H1 (cell line): Measurements from ENCODE around the gene ING5. TPM values are rescaled to one million over a fixed set of nuclear protein-coding genes. Genes with fewer than 3 reads are reported as not detected.
A peak's percentile ranks its signal among the peaks of the same experiment; 100 is the strongest.

Source experiments
- CTCF ChIA-PET: fragments of 300-600 bp; sonication (Branson Sonifier 250); formaldehyde crosslinking; loops from one replicate; lab custom pipeline; 2021; ENCODE audit not compliant: partially characterized antibody; lab: Charles Lee
- POLR2A ChIA-PET: fragments of 300-600 bp; sonication (Branson Sonifier 250); formaldehyde crosslinking; loops from one replicate; lab custom pipeline; 2021; ENCODE audit warnings: inconsistent platforms; ENCODE audit not compliant: partially characterized antibody; lab: Charles Lee
- DNase-seq, 2 experiments: peaks; one replicate each; pipeline versions ENCODE4 v3.0.0 to v3.0.0-alpha.2; 2010 to 2022; ENCODE audit warnings: low spot score in 2 of 2, low read depth in 1 of 2, mixed read lengths in 1 of 2
- FAIRE-seq: peaks from 2 replicates; lab custom pipeline; 2011; peaks lifted over from hg19 to GRCh38; lab: Jason Lieb, UNC
- H2AFZ ChIP-seq: 2 replicates; pipeline ENCODE4 v1.8.1; 2012; ENCODE audit warnings: low read length, inconsistent platforms
- H2AK5ac ChIP-seq: 2 replicates; pipeline ENCODE4 v1.6.1; 2013; ENCODE audit warnings: low read depth, low read length
- H2BK120ac ChIP-seq: replicated peaks from 2 replicates; pipeline ENCODE3; 2013; ENCODE audit warnings: low read depth, low read length, inconsistent platforms
- H2BK12ac ChIP-seq: 2 replicates; pipeline ENCODE4 v1.6.1; 2013; ENCODE audit warnings: low read depth, low read length
- H2BK15ac ChIP-seq: 2 replicates; pipeline ENCODE4 v1.6.1; 2013; ENCODE audit warnings: low read length
- H2BK20ac ChIP-seq: 2 replicates; pipeline ENCODE4 v1.6.1; 2013; ENCODE audit warnings: low read length
- H2BK5ac ChIP-seq: 2 replicates; pipeline ENCODE4 v1.6.1; 2013; ENCODE audit warnings: low read depth, low read length
- H3K14ac ChIP-seq: 2 replicates; pipeline ENCODE4 v1.6.1; 2013; ENCODE audit warnings: inconsistent platforms; ENCODE audit not compliant: insufficient read length
- H3K18ac ChIP-seq: 2 replicates; pipeline ENCODE4 v1.6.1; 2013; ENCODE audit warnings: low read length; ENCODE audit errors: extremely low read depth
- H3K23ac ChIP-seq: 2 replicates; pipeline ENCODE4 v1.6.1; 2013; ENCODE audit warnings: inconsistent platforms; ENCODE audit not compliant: insufficient read length
- H3K23me2 ChIP-seq: 2 replicates; pipeline ENCODE4 v1.6.1; 2013; ENCODE audit warnings: low read depth, low read length
- H3K27ac ChIP-seq: 2 replicates; pipeline ENCODE4 v1.6.1; 2011; ENCODE audit warnings: low read depth, low read length, inconsistent platforms
- H3K27me3 ChIP-seq, 4 experiments: replicated peaks in 1 of 4; 1 replicate in 1 of 4; 2 replicates in 3 of 4; pipeline versions ENCODE4 v1.6.1 to v1.8.1; 2011 to 2013; ENCODE audit warnings: low read length in 3 of 4, mild to moderate bottlenecking in 3 of 4, inconsistent platforms in 2 of 4, mixed read lengths in 2 of 4, moderate library complexity in 1 of 4; ENCODE audit not compliant: control insufficient read depth in 3 of 4, insufficient read depth in 3 of 4; ENCODE audit errors: extremely low read depth in 1 of 4
- H3K36me3 ChIP-seq, 4 experiments: 2 replicates each; pipeline versions ENCODE4 v1.6.1 to v1.8.1; 2011 to 2013; ENCODE audit warnings: mild to moderate bottlenecking in 4 of 4, low read length in 3 of 4, moderate library complexity in 2 of 4, control low read depth in 1 of 4, inconsistent platforms in 1 of 4; ENCODE audit not compliant: insufficient read depth in 4 of 4, control insufficient read depth in 2 of 4
- H3K4ac ChIP-seq: replicated peaks from 2 replicates; pipeline ENCODE3; 2013; ENCODE audit warnings: low read length, low read depth, mixed read lengths, inconsistent platforms; ENCODE audit not compliant: insufficient read length
- H3K4me1 ChIP-seq, 4 experiments: replicated peaks in 1 of 4; 1 replicate in 1 of 4; 2 replicates in 3 of 4; pipeline versions ENCODE4 v1.6.1 to v1.8.1; 2011 to 2013; ENCODE audit warnings: low read length in 3 of 4, inconsistent platforms in 2 of 4, mixed read lengths in 1 of 4; ENCODE audit not compliant: insufficient read depth in 4 of 4, control insufficient read depth in 3 of 4
- H3K4me2 ChIP-seq, 2 experiments: 2 replicates each; pipeline versions ENCODE4 v1.6.1 to v1.8.1; 2011 to 2013; ENCODE audit warnings: low read depth in 2 of 2, low read length in 2 of 2, control low read depth in 1 of 2, inconsistent platforms in 1 of 2, mild to moderate bottlenecking in 1 of 2; ENCODE audit not compliant: insufficient read depth in 1 of 2
- H3K4me3 ChIP-seq, 4 experiments: fragments of 200-600, 300-600 bp in 1 of 4; sonication (generic), shearing (Covaris generic), sonication (Bioruptor Twin) in 1 of 4; 2 replicates each; pipeline versions ENCODE4 v1.5.1 to v1.8.1; 2011 to 2016; ENCODE audit warnings: low read length in 4 of 4, low read depth in 3 of 4, control low read depth in 2 of 4, inconsistent platforms in 2 of 4, mild to moderate bottlenecking in 2 of 4, mixed read lengths in 1 of 4, moderate library complexity in 1 of 4; ENCODE audit not compliant: insufficient read depth in 2 of 4; ENCODE audit errors: extremely low read depth in 1 of 4
- H3K56ac ChIP-seq: replicated peaks from 2 replicates; pipeline ENCODE3; 2013; ENCODE audit warnings: low read depth, mild to moderate bottlenecking, mixed read lengths, low read length, inconsistent platforms; ENCODE audit not compliant: insufficient read length
- H3K79me1 ChIP-seq: 2 replicates; pipeline ENCODE4 v1.6.1; 2013; ENCODE audit warnings: low read depth, low read length, control low read depth
- H3K79me2 ChIP-seq, 2 experiments: 2 replicates each; pipeline versions ENCODE4 v1.6.1 to v1.8.1; 2012 to 2013; ENCODE audit warnings: low read length in 2 of 2, mild to moderate bottlenecking in 2 of 2, inconsistent platforms in 1 of 2; ENCODE audit not compliant: insufficient read depth in 2 of 2, control insufficient read depth in 1 of 2
- H3K9ac ChIP-seq, 4 experiments: replicated peaks in 1 of 4; 1 replicate in 1 of 4; 2 replicates in 3 of 4; pipeline versions ENCODE4 v1.6.1 to v1.8.1; 2011 to 2013; ENCODE audit warnings: low read depth in 3 of 4, low read length in 3 of 4, control low read depth in 2 of 4, mild to moderate bottlenecking in 2 of 4, moderate library complexity in 2 of 4, inconsistent platforms in 1 of 4; ENCODE audit errors: extremely low read depth in 1 of 4
- H3K9me3 ChIP-seq, 2 experiments: 2 replicates each; pipeline versions ENCODE4 v1.6.1 to v1.8.1; 2012 to 2013; ENCODE audit warnings: mild to moderate bottlenecking in 2 of 2, moderate library complexity in 2 of 2, control low read depth in 1 of 2, inconsistent platforms in 1 of 2, low read depth in 1 of 2, low read length in 1 of 2, mixed read lengths in 1 of 2; ENCODE audit not compliant: insufficient read depth in 2 of 2
- H4K20me1 ChIP-seq, 2 experiments: replicated peaks in 1 of 2; 2 replicates each; pipeline versions ENCODE3 to v1.8.1; 2011 to 2013; ENCODE audit warnings: inconsistent platforms in 2 of 2, low read length in 2 of 2, mild to moderate bottlenecking in 1 of 2; ENCODE audit not compliant: insufficient read depth in 2 of 2, control insufficient read depth in 1 of 2
- H4K5ac ChIP-seq: 2 replicates; pipeline ENCODE4 v1.6.1; 2013; ENCODE audit warnings: low read length, low read depth, mixed read lengths, inconsistent platforms; ENCODE audit not compliant: insufficient read length
- H4K8ac ChIP-seq: 2 replicates; pipeline ENCODE4 v1.8.0; 2013; ENCODE audit warnings: mild to moderate bottlenecking, moderate library complexity, low read length, inconsistent platforms; ENCODE audit not compliant: insufficient read depth; ENCODE audit errors: extremely low read depth
- H4K91ac ChIP-seq: replicated peaks from 2 replicates; pipeline ENCODE3; 2013; ENCODE audit warnings: low read length, mixed read lengths, inconsistent platforms; ENCODE audit not compliant: insufficient read length
- BRCA1 ChIP-seq: IDR thresholded peaks from 2 replicates; pipeline ENCODE4 v1.6.1; 2012; ENCODE audit warnings: low read depth, low read length, improper control_type of control experiment
- EP300 ChIP-seq, 2 experiments: IDR thresholded peaks; 1 replicate in 1 of 2; 2 replicates in 1 of 2; pipeline ENCODE4 v1.6.1; 2011 to 2012; ENCODE audit warnings: low read depth in 2 of 2, low read length in 2 of 2, mild to moderate bottlenecking in 2 of 2, borderline replicate concordance in 1 of 2, inconsistent platforms in 1 of 2, moderate library complexity in 1 of 2
- GABPA ChIP-seq: IDR thresholded peaks from 2 replicates; pipeline ENCODE4 v1.6.1; 2011; ENCODE audit warnings: mild to moderate bottlenecking, low read length, moderate library complexity, borderline replicate concordance; ENCODE audit not compliant: insufficient read depth
- JUND ChIP-seq: IDR thresholded peaks from 2 replicates; pipeline ENCODE4 v1.6.1; 2011; ENCODE audit warnings: mild to moderate bottlenecking, improper control_type of control experiment, low read length
- TAF1 ChIP-seq: IDR thresholded peaks from 2 replicates; pipeline ENCODE4 v1.6.1; 2011; ENCODE audit warnings: mild to moderate bottlenecking, low read depth, low read length
- WGBS, 2 experiments: shearing (Covaris generic) in 1 of 2; methylation state at CpG; one replicate each; pipeline versions ENCODE4 v1.1.6 to v1.1.7; 2013 to 2015; ENCODE audit warnings: low lambda C conversion rate in 2 of 2, mixed read lengths in 2 of 2, inconsistent platforms in 1 of 2, low coverage in 1 of 2, missing lambda C conversion rate in 1 of 2; ENCODE audit not compliant: insufficient replicate concordance in 2 of 2, insufficient coverage in 1 of 2, insufficient read length in 1 of 2; ENCODE audit errors: extremely low coverage in 1 of 2, missing lambda C conversion rate in 1 of 2; 5-methylcytosine and 5-hydroxymethylcytosine counted together
- polyA plus RNA-seq, 7 experiments: library from polyadenylated mRNA; depleted of rRNA in 3 of 7; stranded (reverse) in 5 of 7; unstranded in 2 of 7; fragments of >200 nt in 5 of 7; fragments of 200-250 nt in 2 of 7; gene quantifications; 1 replicate in 5 of 7; 2 replicates in 1 of 7; 4 replicates in 1 of 7; pipeline versions ENCODE4 v1.2.1 to v1.2.3, GENCODE V29; 2011 to 2013; ENCODE audit warnings: missing spikeins in 2 of 7, mixed read lengths in 2 of 7
- total RNA-seq: library from RNA; stranded (reverse); fragmentation: NEBNext Ultra II Directional; extraction: Animal tissue kit (Norgen Biotek cat#: 25700); gene quantifications from 2 replicates; pipeline ENCODE4 v1.2.1, GENCODE V29; 2021

Gene ING5
- total and polyA plus RNA-seq, 2 of the 8 experiments (the other 6 are each of a cell fraction or from before 2014, with no cell fraction given), result 41.5 to 47.4 TPM

DNA sequence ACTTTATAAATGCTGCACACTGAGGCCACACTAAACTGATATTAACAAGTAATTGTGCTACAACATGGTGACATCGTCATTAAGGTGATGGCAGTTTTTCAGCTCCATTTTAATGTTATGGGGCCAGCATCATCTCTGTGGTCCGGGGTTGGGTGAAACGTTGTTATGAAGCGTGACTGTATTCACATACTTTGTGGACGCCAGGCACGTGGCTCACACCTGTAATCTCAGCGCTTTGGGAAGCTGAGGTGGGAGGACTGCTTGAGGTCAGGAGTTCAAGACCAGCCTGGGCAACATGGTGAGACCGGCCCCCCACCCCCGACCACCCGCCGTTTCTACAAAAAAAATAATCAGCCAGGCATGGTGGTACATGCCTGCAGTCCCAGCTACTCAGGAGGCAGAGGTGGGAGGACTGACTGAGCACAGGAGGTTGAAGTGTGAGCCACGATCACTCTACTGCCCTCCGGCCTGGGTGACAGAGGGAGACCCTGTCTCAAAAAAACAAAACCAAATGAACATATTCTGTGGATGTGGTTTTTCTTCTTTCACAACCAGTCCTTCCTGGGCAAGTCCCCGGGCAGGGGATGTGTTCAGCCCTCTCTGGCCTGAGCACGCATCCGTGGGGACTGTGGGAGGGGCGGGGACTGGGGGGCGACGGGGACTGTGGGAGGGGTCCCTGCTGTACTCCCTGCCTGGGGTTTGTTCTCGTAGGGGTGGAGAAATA, 61.9 kb downstream of the ING5 start:
- Histone ChIP-seq H4K20me1 (peaks cover 0 to 2% of the 10 kb centered on the region in 2 experiments), H3K9me3 (peaks cover 6 to 8% of the 10 kb centered on the region in 2 experiments; a peak in 3 of 4 replicates)
- TF ChIP-seq BRCA1 (no peak), JUND (no peak), EP300 (IDR thresholded peaks at IDR 0.05; ENCODE audit: borderline replicate concordance in 1 of 2, low read depth in 2 of 2, low read length in 2 of 2) (no peak), GABPA (no peak), TAF1 (no peak)
- TF ChIP-seq, all 59 proteins: peak for 0
- H3K27me3 ChIP-seq, result no peaks in the 10 kb centered on the region
- no peak overlapping the region for H3K4me3 ChIP-seq
- no peak overlapping the region for H2BK120ac ChIP-seq
- no peak overlapping the region for H3K14ac ChIP-seq
- DNase-seq (peak in 1 of 2 experiments; percentile 38), FAIRE-seq (no peak)
- H3K4ac ChIP-seq, result no peak overlapping the region
- no peak overlapping the region for H3K18ac ChIP-seq
- CTCF ChIA-PET, result interaction anchor here (0.9 to 2.0 kb wide), 4 partner anchors 9 to 115 kb away, joined by 3 to 11 read pairs (median 6); partner anchors contain the start of gene D2HGDH
- H2AK5ac ChIP-seq, result no peak overlapping the region
- H3K9ac ChIP-seq, result no peak overlapping the region
- no peak overlapping the region for H4K5ac ChIP-seq
- no peak overlapping the region for H3K27ac ChIP-seq
- H3K56ac ChIP-seq, result no peak overlapping the region
- H3K36me3 ChIP-seq, result no peaks in the 10 kb centered on the region
- H3K79me1 ChIP-seq, result no peaks in the 10 kb centered on the region; the same call in 1 of the 2 replicates
- no peak overlapping the region for H2BK12ac ChIP-seq
- peaks cover 0 to 9% (median 2%) of the 10 kb centered on the region in 4 experiments; a peak in 3 of 7 replicates for H3K4me1 ChIP-seq
- H4K8ac ChIP-seq, result no peak overlapping the region
- H2BK15ac ChIP-seq, result no peak overlapping the region
- no peaks in the 10 kb centered on the region for H3K79me2 ChIP-seq
- no peak overlapping the region for H2BK5ac ChIP-seq
- no peak overlapping the region for H2BK20ac ChIP-seq
- no peaks in the 10 kb centered on the region for H3K23me2 ChIP-seq
- POLR2A ChIA-PET, result interaction anchor here (1.0 kb wide), 1 partner anchor 62 kb away, joined by 5 read pairs; the partner anchor contains the start of gene ING5
- no peak overlapping the region for H2AFZ ChIP-seq
- H4K91ac ChIP-seq, result no peak overlapping the region
- no peak overlapping the region for H3K23ac ChIP-seq
- WGBS, 2 experiments, result 93% methylated on average over 11 of the region's 20 CpGs; no CpG with 5 or more reads in 1 of the 2 experiments
- H3K4me2 ChIP-seq, result no peak overlapping the region
